Measurements from ENCODE around the gene MSRB2.

Gene MSRB2

GRCh38 chr10:23073527-23073926, 21.9 kb upstream of the MSRB2 start:
- H3K4me1 ChIP-seq (ENCODE audit: insufficient read depth, low read length): no peaks in the 10 kb centered on the region
- H3K36me3 ChIP-seq (ENCODE audit: insufficient read depth, low read depth, low read length): no peaks in the 10 kb centered on the region
- H3K9me3 ChIP-seq (ENCODE audit: insufficient read depth, low read depth, low read length): no peaks in the 10 kb centered on the region
- H3K9ac ChIP-seq (ENCODE audit: low read depth, low read length): no peak overlapping the region
- no peak overlapping the region for H3K4me3 ChIP-seq (ENCODE audit: low read length)
- no peaks in the 10 kb centered on the region for H3K27me3 ChIP-seq (ENCODE audit: insufficient read depth, low read length)
- H3K27ac ChIP-seq (ENCODE audit: low read length): no peak overlapping the region

DNA sequence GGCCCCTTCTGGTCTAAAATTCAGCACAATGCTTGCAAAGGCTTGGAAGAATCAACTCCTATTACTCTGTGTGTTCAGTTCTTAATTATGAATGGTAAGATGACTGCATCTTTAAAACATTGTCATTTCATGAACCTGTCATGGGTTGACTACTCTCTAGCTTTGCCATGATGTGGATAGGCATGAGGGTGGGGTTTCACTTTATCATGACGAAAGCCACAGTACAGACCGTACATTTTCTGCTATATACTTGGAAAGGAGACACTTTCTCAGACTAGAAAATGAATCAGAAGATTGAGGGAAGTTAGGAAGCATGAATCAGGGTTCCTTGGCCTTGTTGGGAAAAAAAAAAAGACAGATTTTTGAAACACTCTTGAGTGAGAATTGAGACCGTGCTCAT, 19.7 kb upstream of the MSRB2 start:
- H3K36me3 ChIP-seq (ENCODE audit: insufficient read depth, low read depth, low read length): no peaks in the 10 kb centered on the region
- H3K27me3 ChIP-seq (ENCODE audit: insufficient read depth, low read length): no peaks in the 10 kb centered on the region
- H3K4me3 ChIP-seq (ENCODE audit: low read length): no peak overlapping the region
- no peak overlapping the region for H3K9ac ChIP-seq (ENCODE audit: low read depth, low read length)
- H3K4me1 ChIP-seq (ENCODE audit: insufficient read depth, low read length): no peaks in the 10 kb centered on the region
- H3K27ac ChIP-seq (ENCODE audit: low read length): no peak overlapping the region
- H3K9me3 ChIP-seq (ENCODE audit: insufficient read depth, low read depth, low read length): no peaks in the 10 kb centered on the region

DNA sequence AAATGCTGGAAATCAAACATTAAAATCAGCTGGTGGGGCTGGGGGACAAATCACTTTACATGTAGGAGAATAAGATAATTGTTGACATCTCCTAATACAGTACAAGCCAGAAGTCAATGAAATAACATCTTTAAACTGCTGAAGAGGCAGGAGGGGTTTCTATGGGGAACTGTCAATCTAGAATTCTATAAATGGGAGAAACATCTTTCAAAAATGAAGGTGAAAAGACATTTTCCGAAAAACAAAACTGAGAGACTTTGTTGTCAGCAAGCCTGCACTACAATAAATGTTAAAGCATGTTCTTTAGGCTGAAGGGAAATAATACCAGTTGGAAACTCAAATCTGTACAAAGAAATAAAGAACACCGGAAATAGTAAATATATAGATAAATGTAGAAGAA, 17.3 kb upstream of the MSRB2 start:
- Histone ChIP-seq H3K4me3 (ENCODE audit: low read length) (no peak overlapping the region), H3K9ac (ENCODE audit: low read depth, low read length) (no peak overlapping the region), H3K27ac (ENCODE audit: low read length) (no peak overlapping the region), H3K36me3 (ENCODE audit: insufficient read depth, low read depth, low read length) (no peaks in the 10 kb centered on the region), H3K27me3 (ENCODE audit: insufficient read depth, low read length) (no peaks in the 10 kb centered on the region), H3K4me1 (ENCODE audit: insufficient read depth, low read length) (no peaks in the 10 kb centered on the region), H3K9me3 (ENCODE audit: insufficient read depth, low read depth, low read length) (no peaks in the 10 kb centered on the region)

DNA sequence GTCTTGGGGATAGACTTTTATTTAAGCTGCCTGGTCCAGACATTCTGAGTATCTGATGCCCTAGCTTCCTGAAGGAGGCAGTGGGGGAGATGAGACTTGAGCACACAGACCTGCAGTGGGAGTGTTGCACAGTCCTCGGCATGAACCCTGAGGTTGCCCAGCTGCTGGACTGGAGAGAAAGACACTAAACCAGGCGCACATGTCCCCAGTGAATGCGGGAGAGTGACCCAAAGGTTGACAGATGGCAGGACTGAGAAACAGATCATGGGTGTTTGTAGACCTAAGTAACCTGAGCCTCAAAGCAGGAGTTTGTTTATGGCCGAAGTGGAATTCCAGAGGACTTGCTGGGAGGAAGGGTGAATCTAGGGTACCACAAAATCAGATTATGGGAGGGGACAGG, 15.7 kb upstream of the MSRB2 start:
- Histone ChIP-seq H3K9ac (ENCODE audit: low read depth, low read length) (no peak overlapping the region), H3K27me3 (ENCODE audit: insufficient read depth, low read length) (no peaks in the 10 kb centered on the region), H3K27ac (ENCODE audit: low read length) (no peak overlapping the region), H3K4me1 (ENCODE audit: insufficient read depth, low read length) (no peaks in the 10 kb centered on the region), H3K4me3 (ENCODE audit: low read length) (no peak overlapping the region), H3K36me3 (ENCODE audit: insufficient read depth, low read depth, low read length) (no peaks in the 10 kb centered on the region), H3K9me3 (ENCODE audit: insufficient read depth, low read depth, low read length) (no peaks in the 10 kb centered on the region)

DNA sequence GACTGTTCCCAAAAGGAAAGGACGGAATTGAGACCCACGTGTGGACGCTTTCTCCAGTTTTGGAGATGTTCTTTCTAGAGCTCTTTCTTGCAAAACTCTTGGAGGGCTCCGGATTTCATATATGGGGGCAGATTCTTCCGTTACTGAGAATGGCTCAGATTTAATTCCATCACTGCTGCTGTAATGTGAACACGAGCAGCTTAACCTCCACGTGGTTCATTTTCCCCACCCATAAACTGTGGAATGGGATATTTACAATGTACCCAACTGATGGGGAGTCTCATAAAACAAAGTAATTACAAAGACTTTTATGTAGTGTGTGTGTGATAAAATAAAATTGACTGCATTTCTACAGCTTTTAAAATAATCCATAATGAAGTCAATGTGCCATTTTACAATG, 15.1 kb upstream of the MSRB2 start:
- Histone ChIP-seq H3K4me1 (ENCODE audit: insufficient read depth, low read length) (no peaks in the 10 kb centered on the region), H3K27ac (ENCODE audit: low read length) (no peak overlapping the region), H3K9ac (ENCODE audit: low read depth, low read length) (no peak overlapping the region), H3K9me3 (ENCODE audit: insufficient read depth, low read depth, low read length) (no peaks in the 10 kb centered on the region), H3K27me3 (ENCODE audit: insufficient read depth, low read length) (no peaks in the 10 kb centered on the region), H3K36me3 (ENCODE audit: insufficient read depth, low read depth, low read length) (no peaks in the 10 kb centered on the region), H3K4me3 (ENCODE audit: low read length) (no peak overlapping the region)

- no peak overlapping the region for H3K9ac ChIP-seq (ENCODE audit: low read depth, low read length)
- H3K4me3 ChIP-seq (ENCODE audit: low read length): no peak overlapping the region
- no peak overlapping the region for H3K27ac ChIP-seq (ENCODE audit: low read length)
Measured at GRCh38 chr10:23081221-23081750, 14.1 kb upstream of the MSRB2 start.

GRCh38 chr10:23081891-23082290, 13.5 kb upstream of the MSRB2 start:
- no peaks in the 10 kb centered on the region for H3K27me3 ChIP-seq (ENCODE audit: insufficient read depth, low read length)
- no peak overlapping the region for H3K9ac ChIP-seq (ENCODE audit: low read depth, low read length)
- no peaks in the 10 kb centered on the region for H3K4me1 ChIP-seq (ENCODE audit: insufficient read depth, low read length)
- H3K9me3 ChIP-seq (ENCODE audit: insufficient read depth, low read depth, low read length): no peaks in the 10 kb centered on the region
- H3K36me3 ChIP-seq (ENCODE audit: insufficient read depth, low read depth, low read length): no peaks in the 10 kb centered on the region
- no peak overlapping the region for H3K27ac ChIP-seq (ENCODE audit: low read length)
- no peak overlapping the region for H3K4me3 ChIP-seq (ENCODE audit: low read length)

More at GRCh38 chr10:23081221-23081750, 14.1 kb upstream of the MSRB2 start:
- Histone ChIP-seq H3K9me3 (ENCODE audit: insufficient read depth, low read depth, low read length) (no peaks in the 10 kb centered on the region), H3K36me3 (ENCODE audit: insufficient read depth, low read depth, low read length) (no peaks in the 10 kb centered on the region), H3K27me3 (ENCODE audit: insufficient read depth, low read length) (no peaks in the 10 kb centered on the region), H3K4me1 (ENCODE audit: insufficient read depth, low read length) (no peaks in the 10 kb centered on the region)

DNA sequence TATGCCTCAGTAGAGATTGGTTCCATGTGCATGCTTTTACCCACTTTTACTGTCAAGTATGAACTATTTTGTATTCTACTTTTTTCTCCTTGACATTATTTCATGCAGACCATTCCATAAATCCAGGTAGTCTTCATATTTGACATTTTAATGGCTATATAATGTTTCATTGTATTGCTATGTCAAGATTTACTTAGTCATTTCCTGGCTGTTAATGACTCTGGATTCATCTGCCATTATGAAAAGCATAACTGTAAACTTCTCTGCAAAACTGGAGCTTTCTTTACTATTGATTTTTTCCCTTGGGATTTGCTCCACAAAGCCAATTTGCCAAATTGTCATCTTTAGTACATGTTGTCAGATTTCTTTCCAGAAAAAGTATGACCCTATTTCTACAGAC, 6.8 kb upstream of the MSRB2 start:
- Histone ChIP-seq H3K27ac (ENCODE audit: low read length) (no peak overlapping the region), H3K9ac (ENCODE audit: low read depth, low read length) (no peak overlapping the region)

GRCh38 chr10:23094786-23095403, 484 bp upstream of the MSRB2 start:
- no peak overlapping the region for H3K27ac ChIP-seq (ENCODE audit: low read length)
- H3K4me1 ChIP-seq (ENCODE audit: insufficient read depth, low read length): peaks cover 15% of the 10 kb centered on the region; the same call in 1 of the 2 replicates
- H3K9ac ChIP-seq (ENCODE audit: low read depth, low read length): no peak overlapping the region
- H3K36me3 ChIP-seq (ENCODE audit: insufficient read depth, low read depth, low read length): no peaks in the 10 kb centered on the region
- H3K9me3 ChIP-seq (ENCODE audit: insufficient read depth, low read depth, low read length): peaks cover 5% of the 10 kb centered on the region
- H3K4me3 ChIP-seq (ENCODE audit: low read length): peak overlapping the region; percentile 24; the same call in 1 of the 2 replicates
- H3K27me3 ChIP-seq (ENCODE audit: insufficient read depth, low read length): no peaks in the 10 kb centered on the region

More for the DNA sequence above, 6.8 kb upstream of the MSRB2 start:
- H3K4me1 ChIP-seq (ENCODE audit: insufficient read depth, low read length): no peaks in the 10 kb centered on the region
- no peaks in the 10 kb centered on the region for H3K27me3 ChIP-seq (ENCODE audit: insufficient read depth, low read length)
- H3K4me3 ChIP-seq (ENCODE audit: low read length): no peak overlapping the region
- peaks cover 5% of the 10 kb centered on the region for H3K9me3 ChIP-seq (ENCODE audit: insufficient read depth, low read depth, low read length)
- H3K36me3 ChIP-seq (ENCODE audit: insufficient read depth, low read depth, low read length): no peaks in the 10 kb centered on the region

DNA sequence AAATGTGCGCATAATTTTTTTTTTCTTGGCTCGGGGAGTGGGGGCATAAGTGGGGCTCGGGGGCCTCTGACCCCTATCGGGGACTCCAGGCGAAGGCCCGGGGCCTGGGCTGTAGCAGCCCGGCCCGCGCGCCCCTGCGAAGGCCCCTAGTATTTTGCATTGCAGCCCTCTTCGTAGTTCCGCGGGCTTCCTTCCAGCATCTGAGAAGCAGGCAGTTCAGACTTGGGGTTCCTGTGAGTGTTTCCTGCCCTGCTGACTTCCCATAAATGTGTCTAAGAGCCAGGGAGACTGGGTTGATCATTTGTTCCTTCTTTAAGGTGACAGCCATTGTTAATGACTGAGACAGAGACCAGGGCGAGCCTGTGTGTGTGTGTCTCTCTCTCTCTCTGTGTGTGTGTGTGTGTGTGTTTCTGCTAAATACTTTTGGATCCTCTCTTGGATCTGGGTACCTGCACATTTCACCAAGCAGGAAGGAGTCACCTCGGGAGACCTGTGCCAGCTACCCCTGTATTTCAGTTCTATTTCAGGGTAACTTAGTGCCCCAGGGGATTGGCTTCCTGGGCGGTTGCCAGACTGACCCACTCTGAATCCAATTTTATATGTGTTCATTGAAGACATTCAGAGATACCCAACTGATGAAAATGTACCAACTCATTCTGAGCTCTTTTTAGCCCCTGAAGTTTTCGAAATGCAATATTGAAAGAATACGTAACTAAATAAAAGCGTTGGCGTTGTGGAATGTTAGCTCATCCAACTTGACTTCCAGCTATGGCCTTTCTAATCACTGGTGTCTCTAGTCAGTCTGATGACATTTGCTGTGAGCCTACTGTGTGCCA, 805 bp downstream of the MSRB2 start:
- H3K4me3 ChIP-seq (ENCODE audit: low read length): peak overlapping the region; percentile 81
- H3K4me1 ChIP-seq (ENCODE audit: insufficient read depth, low read length): peaks cover 15% of the 10 kb centered on the region; the same call in 1 of the 2 replicates
- no peaks in the 10 kb centered on the region for H3K36me3 ChIP-seq (ENCODE audit: insufficient read depth, low read depth, low read length)
- H3K27ac ChIP-seq (ENCODE audit: low read length): peak overlapping the region; percentile 40
- peaks cover 5% of the 10 kb centered on the region for H3K9me3 ChIP-seq (ENCODE audit: insufficient read depth, low read depth, low read length)
- no peaks in the 10 kb centered on the region for H3K27me3 ChIP-seq (ENCODE audit: insufficient read depth, low read length)
- peak overlapping the region; percentile 84; the same call in 1 of the 2 replicates for H3K9ac ChIP-seq (ENCODE audit: low read depth, low read length)

- Histone ChIP-seq H3K36me3 (ENCODE audit: insufficient read depth, low read depth, low read length) (no peaks in the 10 kb centered on the region), H3K9me3 (ENCODE audit: insufficient read depth, low read depth, low read length) (peaks cover 5% of the 10 kb centered on the region; the same call in 1 of the 2 replicates), H3K9ac (ENCODE audit: low read depth, low read length) (no peak overlapping the region; the same call in 1 of the 2 replicates), H3K27me3 (ENCODE audit: insufficient read depth, low read length) (no peaks in the 10 kb centered on the region), H3K27ac (ENCODE audit: low read length) (no peak overlapping the region), H3K4me3 (ENCODE audit: low read length) (peak overlapping the region; percentile 81), H3K4me1 (ENCODE audit: insufficient read depth, low read length) (peaks cover 15% of the 10 kb centered on the region; the same call in 1 of the 2 replicates)
Measured at GRCh38 chr10:23096802-23097549, 1.6 kb downstream of the MSRB2 start.

Measured in iPS-20b (cell line).